ENCODE data around the gene SLC28A1.
"Not testable (repeated sequence)": the region's sequence is repeated elsewhere in the genome, so short reads cannot be mapped to it uniquely, and the experiment has no call there.

Gene SLC28A1

GRCh38 chr15:84844964-84845363 is 39.5 kb upstream of the SLC28A1 start:
- Histone ChIP-seq H3K4me2 (no peak overlapping the region), H4K20me1 (ENCODE audit: insufficient read depth) (no peaks in the 10 kb centered on the region), H3K4me1 (ENCODE audit: low read depth, poor library complexity, severe bottlenecking) (peaks cover 14% of the 10 kb centered on the region), H3K27ac (no peak overlapping the region), H2AFZ (ENCODE audit: low read depth) (no peak overlapping the region), H3K36me3 (ENCODE audit: insufficient read depth) (no peaks in the 10 kb centered on the region), H3K27me3 (ENCODE audit: insufficient read depth, low read depth) (no peaks in the 10 kb centered on the region), H3K9ac (no peak overlapping the region), H3K4me3 (IDR thresholded peaks at IDR 0.05; ENCODE audit: insufficient read depth, low read depth, low read length) (no peak overlapping the region), H3K79me2 (ENCODE audit: insufficient read depth, low read depth) (no peaks in the 10 kb centered on the region)
- TF ChIP-seq, protein P1, sequence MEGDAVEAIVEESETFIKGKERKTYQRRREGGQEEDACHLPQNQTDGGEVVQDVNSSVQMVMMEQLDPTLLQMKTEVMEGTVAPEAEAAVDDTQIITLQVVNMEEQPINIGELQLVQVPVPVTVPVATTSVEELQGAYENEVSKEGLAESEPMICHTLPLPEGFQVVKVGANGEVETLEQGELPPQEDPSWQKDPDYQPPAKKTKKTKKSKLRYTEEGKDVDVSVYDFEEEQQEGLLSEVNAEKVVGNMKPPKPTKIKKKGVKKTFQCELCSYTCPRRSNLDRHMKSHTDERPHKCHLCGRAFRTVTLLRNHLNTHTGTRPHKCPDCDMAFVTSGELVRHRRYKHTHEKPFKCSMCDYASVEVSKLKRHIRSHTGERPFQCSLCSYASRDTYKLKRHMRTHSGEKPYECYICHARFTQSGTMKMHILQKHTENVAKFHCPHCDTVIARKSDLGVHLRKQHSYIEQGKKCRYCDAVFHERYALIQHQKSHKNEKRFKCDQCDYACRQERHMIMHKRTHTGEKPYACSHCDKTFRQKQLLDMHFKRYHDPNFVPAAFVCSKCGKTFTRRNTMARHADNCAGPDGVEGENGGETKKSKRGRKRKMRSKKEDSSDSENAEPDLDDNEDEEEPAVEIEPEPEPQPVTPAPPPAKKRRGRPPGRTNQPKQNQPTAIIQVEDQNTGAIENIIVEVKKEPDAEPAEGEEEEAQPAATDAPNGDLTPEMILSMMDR (conservative IDR thresholded peaks at IDR 0.05; ENCODE audit: low read depth, low read length), result no peak

DNA sequence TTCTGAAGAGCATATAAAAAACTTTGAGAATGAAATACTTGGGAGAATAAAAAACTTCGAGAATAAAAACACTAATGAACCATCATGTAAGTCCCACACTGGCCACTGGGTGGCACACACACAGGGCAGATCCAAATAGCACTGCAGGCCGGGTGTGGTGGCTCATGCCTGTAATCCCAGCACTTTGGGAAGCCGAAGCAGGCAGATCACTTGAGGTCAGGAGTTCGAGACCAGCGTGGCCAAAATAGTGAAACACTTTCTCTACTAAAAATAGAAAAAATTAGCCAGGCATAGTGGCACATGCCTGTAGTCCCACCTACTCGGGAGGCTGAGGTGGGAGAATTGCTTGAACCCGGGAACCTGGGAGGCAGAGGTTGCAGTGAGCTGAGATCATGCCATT is 38.8 kb upstream of the SLC28A1 start:
- H2AFZ ChIP-seq (ENCODE audit: low read depth); H3K79me2 ChIP-seq (ENCODE audit: insufficient read depth, low read depth); H3K4me2 ChIP-seq; H4K20me1 ChIP-seq (ENCODE audit: insufficient read depth); H3K27ac ChIP-seq; H3K4me1 ChIP-seq (ENCODE audit: low read depth, poor library complexity, severe bottlenecking); H3K9ac ChIP-seq; H3K27me3 ChIP-seq (ENCODE audit: insufficient read depth, low read depth); H3K4me3 ChIP-seq (IDR thresholded peaks at IDR 0.05; ENCODE audit: insufficient read depth, low read depth, low read length); H3K36me3 ChIP-seq (ENCODE audit: insufficient read depth): not testable (repeated sequence)
- TF ChIP-seq, protein P1 (conservative IDR thresholded peaks at IDR 0.05; ENCODE audit: low read depth, low read length), result peak; percentile 52

DNA sequence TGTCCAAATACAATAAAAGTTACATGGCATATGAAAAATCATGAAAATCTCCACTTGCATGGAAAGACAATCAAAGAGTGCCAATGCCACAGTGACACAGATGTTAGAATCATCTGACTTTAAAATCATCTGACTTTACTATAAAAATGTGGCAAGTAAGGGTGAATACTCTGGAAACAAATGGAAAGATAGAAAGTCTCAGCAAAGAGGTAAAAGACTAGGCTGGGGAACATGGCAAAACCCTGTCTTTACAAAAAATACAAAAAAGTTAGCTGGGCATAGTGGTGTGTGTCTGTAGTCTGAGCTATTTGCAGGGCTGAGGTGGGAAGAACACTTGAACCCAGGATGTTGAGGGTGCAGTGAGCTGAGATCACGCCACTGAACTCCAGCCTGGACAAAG is 38.2 kb upstream of the SLC28A1 start:
- Histone ChIP-seq H3K36me3 (ENCODE audit: insufficient read depth) (no peaks in the 10 kb centered on the region), H3K27me3 (ENCODE audit: insufficient read depth, low read depth) (no peaks in the 10 kb centered on the region), H3K4me3 (IDR thresholded peaks at IDR 0.05; ENCODE audit: insufficient read depth, low read depth, low read length) (no peak overlapping the region), H3K79me2 (ENCODE audit: insufficient read depth, low read depth) (no peaks in the 10 kb centered on the region), H2AFZ (ENCODE audit: low read depth) (no peak overlapping the region), H3K4me2 (no peak overlapping the region), H3K4me1 (ENCODE audit: low read depth, poor library complexity, severe bottlenecking) (peaks cover 3% of the 10 kb centered on the region), H3K9ac (no peak overlapping the region), H4K20me1 (ENCODE audit: insufficient read depth) (no peaks in the 10 kb centered on the region), H3K27ac (no peak overlapping the region)
- TF ChIP-seq, protein P1 (conservative IDR thresholded peaks at IDR 0.05; ENCODE audit: low read depth, low read length), result no peak

- TF ChIP-seq, protein P1 (conservative IDR thresholded peaks at IDR 0.05; ENCODE audit: low read depth, low read length), result no peak
- no peaks in the 10 kb centered on the region for H3K27me3 ChIP-seq (ENCODE audit: insufficient read depth, low read depth)
- no peaks in the 10 kb centered on the region for H3K79me2 ChIP-seq (ENCODE audit: insufficient read depth, low read depth)
These were observed 37.1 kb upstream of the SLC28A1 start for GRCh38 chr15:84847382-84847781.

More at GRCh38 chr15:84847382-84847781, 37.1 kb upstream of the SLC28A1 start:
- no peaks in the 10 kb centered on the region for H3K36me3 ChIP-seq (ENCODE audit: insufficient read depth)
- no peak overlapping the region for H3K9ac ChIP-seq
- no peaks in the 10 kb centered on the region for H3K4me1 ChIP-seq (ENCODE audit: low read depth, poor library complexity, severe bottlenecking)
- no peak overlapping the region for H3K27ac ChIP-seq
- no peaks in the 10 kb centered on the region for H4K20me1 ChIP-seq (ENCODE audit: insufficient read depth)
- H3K4me2 ChIP-seq, result no peak overlapping the region
- no peak overlapping the region for H3K4me3 ChIP-seq (IDR thresholded peaks at IDR 0.05; ENCODE audit: insufficient read depth, low read depth, low read length)
- no peak overlapping the region for H2AFZ ChIP-seq (ENCODE audit: low read depth)

All from KMS-11 (cell line).